ENCODE measurements around the gene MAP1S. TPM values are rescaled to one million over a fixed set of nuclear protein-coding genes. Genes with fewer than 3 reads are reported as not detected.
"Not testable (repeated sequence)": the region's sequence is repeated elsewhere in the genome, so short reads cannot be mapped to it uniquely, and the experiment has no call there.

The MAP1S gene
- total RNA-seq, 1 experiment from 2014 or later: 22.9 TPM

GRCh38 chr19:17770613-17771012 is 51.3 kb downstream of the MAP1S start:
- H3K36me3 ChIP-seq (ENCODE audit: insufficient read depth, low read length): peaks cover 16% of the 10 kb centered on the region; the same call in 1 of the 2 replicates

DNA sequence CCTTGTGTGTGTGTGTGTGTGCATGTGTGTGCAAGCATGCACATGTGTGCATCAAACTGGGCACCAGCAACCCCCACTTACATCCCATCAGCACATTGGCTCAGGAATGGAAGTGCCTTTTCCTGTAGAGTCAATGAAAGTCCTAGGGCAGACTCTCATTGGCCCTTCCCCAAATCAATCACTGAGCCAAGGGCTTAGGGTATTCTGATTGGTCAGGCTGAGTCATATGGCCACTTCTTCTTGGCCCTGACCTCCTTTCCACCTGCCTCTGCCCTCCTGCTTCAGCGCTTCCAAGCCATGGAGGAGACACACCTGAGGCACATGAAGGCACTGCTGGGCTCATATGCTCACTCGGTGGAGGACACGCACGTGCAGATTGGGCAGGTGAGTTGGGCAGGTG is 52.9 kb downstream of the MAP1S start:
- H3K36me3 ChIP-seq (ENCODE audit: insufficient read depth, low read length): peaks cover 13% of the 10 kb centered on the region; the same call in 1 of the 2 replicates
- DNase-seq: peak; percentile 75
- no peak overlapping the region for H3K4me2 ChIP-seq (ENCODE audit: low read depth, low read length, poor library complexity, severe bottlenecking)
- no peak overlapping the region for H3K27ac ChIP-seq (ENCODE audit: low read length)
- H3K79me2 ChIP-seq (ENCODE audit: low read length): no peaks in the 10 kb centered on the region
- H3K4me1 ChIP-seq (ENCODE audit: low read length): no peaks in the 10 kb centered on the region
- H4K20me1 ChIP-seq (ENCODE audit: insufficient read depth, low read depth, low read length): no peaks in the 10 kb centered on the region; the same call in 1 of the 2 replicates
- H2AFZ ChIP-seq (ENCODE audit: low read length): no peak overlapping the region
- H3K4me3 ChIP-seq (ENCODE audit: low read length): no peak overlapping the region
- no peaks in the 10 kb centered on the region for H3K27me3 ChIP-seq (ENCODE audit: low read length)
- H3K9ac ChIP-seq (ENCODE audit: low read length): no peak overlapping the region
- no peaks in the 10 kb centered on the region for H3K9me2 ChIP-seq (replicated peaks; ENCODE audit: insufficient read depth, low read length)
- no peaks in the 10 kb centered on the region for H3K9me3 ChIP-seq (ENCODE audit: low read length)

More at GRCh38 chr19:17770613-17771012, 51.3 kb downstream of the MAP1S start:
- H2AFZ ChIP-seq (ENCODE audit: low read length): no peak overlapping the region
- no peaks in the 10 kb centered on the region for H3K27me3 ChIP-seq (ENCODE audit: low read length)
- H3K4me3 ChIP-seq (ENCODE audit: low read length): no peak overlapping the region
- H3K4me1 ChIP-seq (ENCODE audit: low read length): no peaks in the 10 kb centered on the region
- H3K9me3 ChIP-seq (ENCODE audit: low read length): no peaks in the 10 kb centered on the region
- no peaks in the 10 kb centered on the region for H3K9me2 ChIP-seq (replicated peaks; ENCODE audit: insufficient read depth, low read length)
- no peak for DNase-seq
- no peak overlapping the region for H3K9ac ChIP-seq (ENCODE audit: low read length)
- no peaks in the 10 kb centered on the region for H4K20me1 ChIP-seq (ENCODE audit: insufficient read depth, low read depth, low read length)
- no peak overlapping the region for H3K4me2 ChIP-seq (ENCODE audit: low read depth, low read length, poor library complexity, severe bottlenecking)
- H3K79me2 ChIP-seq (ENCODE audit: low read length): no peaks in the 10 kb centered on the region
- no peak overlapping the region for H3K27ac ChIP-seq (ENCODE audit: low read length)

GRCh38 chr19:17775245-17775927 is 56.1 kb downstream of the MAP1S start:
- H3K27me3 ChIP-seq (ENCODE audit: low read length): no peaks in the 10 kb centered on the region
- H3K4me1 ChIP-seq (ENCODE audit: low read length): no peaks in the 10 kb centered on the region
- no peak overlapping the region for H3K4me3 ChIP-seq (ENCODE audit: low read length)
- no peak overlapping the region for H3K9ac ChIP-seq (ENCODE audit: low read length)
- 0 out of 2 replicates have a peak, but pooled peaks cover under 1% of the 10 kb centered on the region for H3K36me3 ChIP-seq (ENCODE audit: insufficient read depth, low read length)
- H3K79me2 ChIP-seq (ENCODE audit: low read length): no peaks in the 10 kb centered on the region
- H2AFZ ChIP-seq (ENCODE audit: low read length): no peak overlapping the region
- H3K9me2 ChIP-seq (replicated peaks; ENCODE audit: insufficient read depth, low read length): no peaks in the 10 kb centered on the region
- no peak overlapping the region for H3K4me2 ChIP-seq (ENCODE audit: low read depth, low read length, poor library complexity, severe bottlenecking)
- no peaks in the 10 kb centered on the region for H3K9me3 ChIP-seq (ENCODE audit: low read length)
- no peaks in the 10 kb centered on the region; the same call in 1 of the 2 replicates for H4K20me1 ChIP-seq (ENCODE audit: insufficient read depth, low read depth, low read length)
- DNase-seq: peak; percentile 83
- no peak overlapping the region for H3K27ac ChIP-seq (ENCODE audit: low read length)

GRCh38 chr19:17775991-17776803 is 56.9 kb downstream of the MAP1S start:
- H3K9ac ChIP-seq (ENCODE audit: low read length): no peak overlapping the region

GRCh38 chr19:17777840-17778239 is 58.6 kb downstream of the MAP1S start:
- not testable (repeated sequence) for H3K36me3 ChIP-seq (ENCODE audit: insufficient read depth, low read length); H2AFZ ChIP-seq (ENCODE audit: low read length); H3K4me2 ChIP-seq (ENCODE audit: low read depth, low read length, poor library complexity, severe bottlenecking); H3K9ac ChIP-seq (ENCODE audit: low read length); H3K27ac ChIP-seq (ENCODE audit: low read length); H3K27me3 ChIP-seq (ENCODE audit: low read length); H4K20me1 ChIP-seq (ENCODE audit: insufficient read depth, low read depth, low read length); H3K9me3 ChIP-seq (ENCODE audit: low read length); H3K4me1 ChIP-seq (ENCODE audit: low read length); DNase-seq; H3K79me2 ChIP-seq (ENCODE audit: low read length); H3K4me3 ChIP-seq (ENCODE audit: low read length); H3K9me2 ChIP-seq (replicated peaks; ENCODE audit: insufficient read depth, low read length)

More at GRCh38 chr19:17775991-17776803, 56.9 kb downstream of the MAP1S start:
- Histone ChIP-seq H3K27ac (ENCODE audit: low read length) (no peak overlapping the region), H3K27me3 (ENCODE audit: low read length) (no peaks in the 10 kb centered on the region), H2AFZ (ENCODE audit: low read length) (no peak overlapping the region), H3K36me3 (ENCODE audit: insufficient read depth, low read length) (no peaks in the 10 kb centered on the region), H3K4me1 (ENCODE audit: low read length) (no peaks in the 10 kb centered on the region), H3K79me2 (ENCODE audit: low read length) (no peaks in the 10 kb centered on the region), H4K20me1 (ENCODE audit: insufficient read depth, low read depth, low read length) (no peaks in the 10 kb centered on the region; the same call in 1 of the 2 replicates), H3K4me3 (ENCODE audit: low read length) (no peak overlapping the region), H3K9me2 (replicated peaks; ENCODE audit: insufficient read depth, low read length) (no peaks in the 10 kb centered on the region), H3K4me2 (ENCODE audit: low read depth, low read length, poor library complexity, severe bottlenecking) (no peak overlapping the region), H3K9me3 (ENCODE audit: low read length) (no peaks in the 10 kb centered on the region)
- DNase-seq: no peak

DNA sequence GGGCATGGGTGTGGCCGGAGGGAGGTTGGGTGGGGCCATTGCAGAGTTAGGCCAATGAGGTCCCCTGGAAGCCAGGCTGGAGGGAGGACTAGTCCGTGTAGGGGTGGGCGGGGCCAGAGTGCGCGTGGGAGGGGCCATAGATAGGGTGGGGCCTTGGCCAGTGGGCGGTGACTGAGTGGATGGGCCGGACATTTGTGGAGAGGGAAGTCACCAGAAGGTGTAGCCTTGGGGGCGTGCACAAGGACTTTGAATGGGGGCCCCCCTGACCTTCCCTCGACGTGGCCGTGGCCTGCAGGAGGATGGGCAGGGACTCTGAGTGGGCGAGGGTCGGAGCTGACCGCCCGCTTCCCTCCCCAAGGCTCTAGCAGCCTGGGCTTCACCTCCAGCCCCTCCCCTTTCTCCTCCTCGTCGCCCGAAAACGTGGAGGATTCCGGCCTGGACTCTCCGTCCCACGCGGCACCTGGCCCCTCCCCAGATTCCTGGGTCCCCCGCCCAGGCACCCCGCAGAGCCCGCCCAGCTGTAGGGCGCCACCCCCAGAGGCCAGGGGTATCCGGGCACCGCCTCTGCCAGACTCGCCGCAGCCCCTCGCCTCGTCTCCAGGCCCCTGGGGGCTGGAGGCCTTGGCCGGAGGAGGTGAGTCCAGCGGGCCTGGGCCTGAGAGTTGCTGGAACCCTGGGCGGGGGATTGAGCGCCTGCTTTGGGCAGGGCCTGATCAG is 59.1 kb downstream of the MAP1S start:
- Histone ChIP-seq H3K4me2 (ENCODE audit: low read depth, low read length, poor library complexity, severe bottlenecking) (no peak overlapping the region), H2AFZ (ENCODE audit: low read length) (no peak overlapping the region), H3K27ac (ENCODE audit: low read length) (no peak overlapping the region), H3K79me2 (ENCODE audit: low read length) (no peaks in the 10 kb centered on the region), H3K4me1 (ENCODE audit: low read length) (no peaks in the 10 kb centered on the region), H4K20me1 (ENCODE audit: insufficient read depth, low read depth, low read length) (no peaks in the 10 kb centered on the region; the same call in 1 of the 2 replicates), H3K9me3 (ENCODE audit: low read length) (no peaks in the 10 kb centered on the region), H3K27me3 (ENCODE audit: low read length) (no peaks in the 10 kb centered on the region), H3K4me3 (ENCODE audit: low read length) (no peak overlapping the region), H3K9ac (ENCODE audit: low read length) (no peak overlapping the region), H3K9me2 (replicated peaks; ENCODE audit: insufficient read depth, low read length) (no peaks in the 10 kb centered on the region), H3K36me3 (ENCODE audit: insufficient read depth, low read length) (no peaks in the 10 kb centered on the region)
- DNase-seq: peak; percentile 93

GRCh38 chr19:17778968-17779929 is 60.0 kb downstream of the MAP1S start:
- Histone ChIP-seq H3K9ac (ENCODE audit: low read length) (no peak overlapping the region), H3K4me1 (ENCODE audit: low read length) (no peaks in the 10 kb centered on the region), H3K4me3 (ENCODE audit: low read length) (no peak overlapping the region), H3K9me2 (replicated peaks; ENCODE audit: insufficient read depth, low read length) (no peaks in the 10 kb centered on the region), H3K27me3 (ENCODE audit: low read length) (no peaks in the 10 kb centered on the region), H3K27ac (ENCODE audit: low read length) (no peak overlapping the region), H3K4me2 (ENCODE audit: low read depth, low read length, poor library complexity, severe bottlenecking) (no peak overlapping the region), H3K9me3 (ENCODE audit: low read length) (no peaks in the 10 kb centered on the region), H3K79me2 (ENCODE audit: low read length) (no peaks in the 10 kb centered on the region), H3K36me3 (ENCODE audit: insufficient read depth, low read length) (no peaks in the 10 kb centered on the region), H2AFZ (ENCODE audit: low read length) (no peak overlapping the region), H4K20me1 (ENCODE audit: insufficient read depth, low read depth, low read length) (no peaks in the 10 kb centered on the region; the same call in 1 of the 2 replicates)
- no peak for DNase-seq

All from Karpas-422 (cell line).